NCI-H345 (cell line): ENCODE results near the gene TMEM176A.
"Not testable (repeated sequence)": the region's sequence is repeated elsewhere in the genome, so short reads cannot be mapped to it uniquely, and the experiment has no call there.

Experiments used
- DNase-seq: peaks from one replicate; lab custom pipeline; 2025; lab: John Stamatoyannopoulos, UW

TMEM176A gene, protein sequence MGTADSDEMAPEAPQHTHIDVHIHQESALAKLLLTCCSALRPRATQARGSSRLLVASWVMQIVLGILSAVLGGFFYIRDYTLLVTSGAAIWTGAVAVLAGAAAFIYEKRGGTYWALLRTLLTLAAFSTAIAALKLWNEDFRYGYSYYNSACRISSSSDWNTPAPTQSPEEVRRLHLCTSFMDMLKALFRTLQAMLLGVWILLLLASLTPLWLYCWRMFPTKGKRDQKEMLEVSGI

DNA sequence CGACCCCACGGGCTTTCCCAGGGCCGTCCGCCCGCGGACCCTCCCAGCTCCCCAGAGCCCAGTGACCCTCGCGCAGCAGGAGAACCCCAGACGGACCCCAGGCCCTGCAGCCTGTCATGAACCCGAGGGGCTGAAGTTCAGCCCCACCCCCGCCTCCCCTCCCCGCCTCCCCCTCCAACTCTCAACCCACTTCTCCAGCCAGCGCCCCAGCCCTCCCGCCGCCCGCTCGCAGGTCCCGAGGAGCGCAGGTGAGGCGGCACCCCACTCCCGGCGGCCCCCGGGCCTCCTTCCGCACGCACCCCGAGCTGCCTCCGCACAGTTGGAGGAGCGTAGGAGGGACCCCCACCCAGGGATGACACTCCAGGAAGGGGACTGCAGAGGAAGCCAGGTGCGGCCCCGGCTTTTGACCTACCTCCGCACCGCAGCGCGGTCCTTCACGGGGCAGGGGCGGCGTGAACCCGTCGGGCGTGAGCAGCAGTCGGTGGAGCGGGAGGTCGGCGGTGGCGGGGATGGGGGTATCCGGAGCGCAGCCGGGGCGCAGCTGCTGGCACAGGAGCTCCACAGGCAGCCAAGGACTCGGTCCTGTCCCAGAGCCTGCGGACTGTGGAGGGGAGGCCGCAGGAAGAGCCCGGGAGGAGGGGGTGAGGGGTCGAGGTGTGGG, at the start of gene TMEM176A:
TMEM176A (plus strand) TSS at position 189 of the 661 bp plus-strand sequence. CDS start 782 bp downstream, outside the sequence.
- no peak for DNase-seq

DNA sequence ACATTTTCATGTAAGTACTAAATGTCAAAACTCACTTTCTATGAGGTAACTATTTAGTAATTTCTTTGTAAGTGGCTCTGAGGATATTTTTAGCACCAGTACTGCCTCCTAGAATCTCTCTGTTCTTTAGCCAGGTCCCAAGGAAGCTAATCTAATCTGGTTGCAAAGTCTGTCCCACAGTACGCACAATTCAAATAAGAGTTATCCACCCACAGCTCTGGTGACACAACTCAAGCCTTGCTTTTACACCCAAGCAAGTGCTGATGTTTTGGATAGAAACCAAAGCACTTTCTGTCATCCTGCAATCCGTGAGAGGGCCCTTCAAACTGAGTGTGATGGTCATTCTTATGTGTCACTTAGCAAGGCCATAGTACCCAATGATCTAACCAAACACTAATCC, 48.9 kb upstream of the TMEM176A start:
- DNase-seq, result no peak

DNA sequence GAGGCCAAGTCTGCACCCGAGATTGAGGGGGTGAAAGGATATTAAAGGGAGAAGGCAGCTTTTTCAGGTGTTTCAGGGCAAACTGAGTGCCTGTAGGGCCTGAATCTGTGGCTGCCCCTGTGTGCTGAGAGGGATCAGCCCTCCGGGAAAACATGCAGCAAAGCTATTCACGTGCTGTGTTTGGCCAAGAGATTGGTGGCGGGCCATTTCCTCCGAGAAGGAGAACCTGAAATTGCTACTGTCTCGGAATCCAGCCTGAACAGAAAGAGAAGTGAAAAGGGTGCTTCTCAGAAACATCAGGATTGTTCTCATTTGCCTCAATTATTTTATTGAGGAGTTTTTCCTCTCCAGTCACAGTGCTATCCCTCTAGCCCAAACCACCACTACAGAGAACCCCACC, 47.3 kb upstream of the TMEM176A start:
- DNase-seq, result no peak

DNA sequence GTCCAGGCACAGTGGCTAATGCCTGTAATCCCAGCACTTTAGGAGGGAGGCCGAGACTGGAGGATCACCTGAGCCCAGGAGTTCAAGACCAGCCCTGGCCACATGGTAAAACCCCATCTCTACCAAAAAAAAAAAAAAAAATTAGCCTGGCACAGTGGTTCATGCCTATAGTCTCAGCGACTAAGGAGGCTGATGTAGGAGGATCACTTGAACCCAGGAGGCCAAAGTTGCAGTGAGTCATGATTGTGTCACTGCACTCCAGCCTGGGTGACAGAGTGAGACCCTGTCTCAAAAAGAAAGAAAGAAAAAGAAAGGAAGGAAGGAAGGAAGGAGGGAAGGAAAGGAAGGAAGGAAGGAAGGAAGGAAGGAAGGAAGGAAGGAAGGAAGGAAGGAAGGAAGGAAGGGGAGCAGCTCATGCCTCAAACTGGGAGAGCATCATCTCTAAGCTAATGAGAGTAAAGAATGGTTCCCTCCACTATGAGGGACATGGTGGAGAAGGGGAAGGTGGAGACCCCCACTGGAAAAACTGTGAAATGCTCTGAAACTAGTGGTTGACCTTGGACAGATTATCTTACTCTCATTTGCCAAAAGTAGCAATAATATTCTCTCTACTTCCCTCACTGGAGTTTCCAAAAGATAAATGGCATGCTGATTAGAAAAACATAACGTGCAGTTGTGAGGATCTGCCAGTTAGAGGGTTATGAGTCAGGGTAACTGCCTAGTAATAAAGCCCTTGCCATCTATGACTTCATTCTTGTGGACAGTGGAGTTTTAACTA, 46.6 kb upstream of the TMEM176A start:
- peak; percentile 21 for DNase-seq

DNA sequence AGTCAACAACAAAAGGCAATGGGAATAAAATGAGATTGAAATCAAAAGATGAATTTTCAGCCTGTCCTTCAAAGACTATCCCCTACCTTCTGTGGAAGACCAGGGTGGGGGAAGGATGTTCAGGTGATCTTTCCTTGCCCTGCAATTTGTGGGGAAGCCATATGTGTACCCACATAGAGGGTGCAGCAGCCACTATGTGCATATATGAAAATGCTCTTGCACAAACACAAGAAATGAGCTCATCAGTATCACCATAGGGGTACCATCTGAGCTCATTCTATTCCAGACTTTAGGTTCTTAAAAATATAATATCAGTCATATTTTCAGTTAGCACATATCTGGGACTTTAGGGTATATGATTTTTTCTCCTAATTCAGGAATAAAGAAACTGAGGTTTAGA, 45.6 kb upstream of the TMEM176A start:
- no peak for DNase-seq

DNA sequence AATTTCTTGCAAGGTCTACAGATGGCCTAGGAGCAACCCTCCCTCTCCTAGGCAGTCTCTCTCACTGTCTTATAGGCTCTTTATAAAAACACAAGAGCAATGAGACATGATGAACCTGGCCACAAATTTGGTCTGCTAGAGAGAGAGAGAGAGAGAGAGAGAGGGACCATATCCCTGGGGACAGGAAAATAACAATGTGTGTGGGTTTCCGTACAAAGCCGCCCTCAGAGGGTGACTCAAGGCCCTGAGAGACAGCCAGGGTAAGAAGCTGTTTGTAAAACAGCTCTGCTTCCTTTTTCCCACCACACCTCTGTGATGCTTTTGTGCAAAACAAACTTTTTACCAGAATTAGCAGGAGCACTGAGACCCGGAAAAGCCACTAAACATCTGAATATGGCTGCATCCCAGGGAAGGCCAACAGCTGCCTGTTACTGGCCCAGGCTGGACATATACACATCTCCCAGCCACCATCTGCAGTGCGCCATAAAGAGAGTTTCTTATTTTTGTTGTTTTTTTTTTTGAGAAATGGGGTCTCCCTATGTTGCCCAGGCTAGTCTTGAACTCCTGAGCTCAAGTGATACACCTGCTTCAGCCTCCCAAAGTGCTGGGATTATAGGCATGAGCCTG, 45.0 kb upstream of the TMEM176A start:
- no peak for DNase-seq

DNA sequence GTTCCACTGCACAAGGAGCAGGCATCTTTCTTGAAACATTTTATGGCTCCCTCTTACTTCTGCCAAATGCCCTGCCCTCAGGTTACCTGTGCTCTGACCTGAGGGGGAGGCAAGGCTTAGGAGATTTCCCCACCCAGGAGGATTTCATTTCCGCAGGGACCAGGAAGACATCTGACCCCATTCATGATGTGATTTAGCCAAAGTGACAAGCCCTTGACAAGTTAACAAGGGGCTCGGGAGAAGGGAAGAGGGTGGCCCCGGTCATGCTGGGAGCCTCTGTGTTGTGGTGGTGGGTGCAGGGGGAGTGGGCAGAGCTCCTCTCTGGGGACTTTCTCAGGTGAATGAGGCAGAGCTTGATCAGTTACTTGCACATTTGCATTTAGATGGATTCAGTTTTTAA, 44.4 kb upstream of the TMEM176A start:
- DNase-seq, result no peak

DNA sequence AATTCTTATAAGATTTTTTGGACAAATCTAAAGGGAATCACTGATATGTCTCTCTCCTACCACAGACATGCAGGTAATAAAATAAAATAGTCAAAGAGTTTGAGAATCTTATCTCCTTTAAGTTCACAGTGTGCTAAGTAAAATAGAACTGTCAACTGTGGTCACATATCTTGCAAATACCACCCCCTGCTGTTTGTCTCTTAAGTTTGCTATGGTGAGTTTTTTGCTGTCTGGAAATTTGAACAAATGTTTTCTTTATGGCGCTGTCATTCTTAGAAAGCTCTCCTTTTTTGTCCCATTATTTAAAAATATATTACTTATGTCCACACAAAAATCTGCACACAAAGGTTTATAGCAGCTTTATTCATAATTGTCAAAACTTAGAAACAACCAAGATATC, 43.7 kb upstream of the TMEM176A start:
- DNase-seq, result no peak

DNA sequence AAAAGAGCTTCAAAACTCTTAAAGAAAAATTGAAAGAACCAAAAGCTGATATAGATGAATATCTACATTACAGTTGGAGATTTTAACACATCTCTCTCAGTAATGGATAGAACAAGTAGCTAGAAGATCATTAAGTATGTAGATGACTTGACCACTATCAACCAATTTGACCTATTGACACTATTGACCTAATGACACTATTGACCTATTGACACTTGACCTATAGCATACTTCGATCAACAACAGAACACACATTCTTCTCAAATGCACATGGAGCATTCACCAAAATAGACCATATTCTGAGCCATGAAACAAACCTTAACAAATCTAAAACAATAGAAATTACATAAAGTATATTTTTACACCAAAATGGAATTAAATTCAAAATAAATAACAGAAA, 41.1 kb upstream of the TMEM176A start:
- DNase-seq, result no peak

DNA sequence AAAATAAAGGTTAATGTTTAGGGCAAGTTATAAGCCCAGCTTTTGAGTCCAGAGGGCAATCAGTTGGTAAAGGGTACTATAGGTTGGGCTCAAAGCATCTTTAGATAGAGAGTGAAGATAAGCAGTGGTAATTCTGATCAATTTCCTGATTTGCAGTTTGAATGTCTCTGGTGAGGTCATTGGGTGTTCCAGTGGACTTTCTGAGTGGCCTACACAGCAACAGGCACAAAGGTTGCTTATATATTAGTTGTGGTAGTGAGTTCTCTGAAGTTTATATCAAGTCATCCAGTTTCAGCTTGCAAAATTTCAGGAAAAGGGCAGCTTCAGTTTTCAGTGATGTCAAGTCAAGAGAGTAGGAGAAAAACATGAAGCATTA, 34.2 kb upstream of the TMEM176A start:
- no peak for DNase-seq

DNA sequence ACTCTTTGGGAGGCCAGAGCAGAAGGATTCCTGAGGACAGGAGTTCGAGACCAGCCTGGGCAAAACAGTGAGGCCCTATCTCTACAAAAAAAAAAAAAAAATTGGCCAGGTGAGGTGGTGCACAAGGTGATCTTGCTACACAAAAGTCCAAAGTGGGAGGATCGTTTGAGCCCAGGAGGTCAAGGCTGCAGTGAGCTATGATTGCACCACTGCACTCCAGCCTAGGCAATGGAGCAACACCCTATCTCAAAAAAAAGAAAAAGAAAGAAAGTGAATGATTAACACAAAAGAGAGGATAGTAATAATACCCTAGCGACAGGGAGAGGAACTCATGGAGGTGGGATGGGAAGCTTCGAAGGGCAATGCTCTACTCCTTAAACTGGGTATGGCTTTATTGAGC, 30.8 kb upstream of the TMEM176A start:
- no peak for DNase-seq

DNA sequence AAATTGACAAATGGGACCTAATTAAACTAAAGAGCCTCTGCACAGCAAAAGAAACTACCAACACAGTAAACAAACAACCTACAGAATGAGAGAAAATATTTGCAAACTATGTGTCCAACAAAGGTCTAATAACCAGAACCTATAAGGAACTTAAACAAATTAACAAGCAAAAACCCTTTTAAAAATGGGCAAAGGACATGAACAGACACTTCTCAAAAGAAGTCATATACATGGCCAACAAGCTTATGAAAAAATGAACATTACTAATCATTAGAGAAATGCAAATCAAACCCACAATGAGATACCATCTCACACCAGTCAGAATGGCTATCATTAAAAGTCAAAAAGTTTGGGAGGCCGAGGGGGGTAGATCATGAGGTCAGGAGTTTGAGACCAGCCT, 26.4 kb upstream of the TMEM176A start:
- not testable (repeated sequence) for DNase-seq

DNA sequence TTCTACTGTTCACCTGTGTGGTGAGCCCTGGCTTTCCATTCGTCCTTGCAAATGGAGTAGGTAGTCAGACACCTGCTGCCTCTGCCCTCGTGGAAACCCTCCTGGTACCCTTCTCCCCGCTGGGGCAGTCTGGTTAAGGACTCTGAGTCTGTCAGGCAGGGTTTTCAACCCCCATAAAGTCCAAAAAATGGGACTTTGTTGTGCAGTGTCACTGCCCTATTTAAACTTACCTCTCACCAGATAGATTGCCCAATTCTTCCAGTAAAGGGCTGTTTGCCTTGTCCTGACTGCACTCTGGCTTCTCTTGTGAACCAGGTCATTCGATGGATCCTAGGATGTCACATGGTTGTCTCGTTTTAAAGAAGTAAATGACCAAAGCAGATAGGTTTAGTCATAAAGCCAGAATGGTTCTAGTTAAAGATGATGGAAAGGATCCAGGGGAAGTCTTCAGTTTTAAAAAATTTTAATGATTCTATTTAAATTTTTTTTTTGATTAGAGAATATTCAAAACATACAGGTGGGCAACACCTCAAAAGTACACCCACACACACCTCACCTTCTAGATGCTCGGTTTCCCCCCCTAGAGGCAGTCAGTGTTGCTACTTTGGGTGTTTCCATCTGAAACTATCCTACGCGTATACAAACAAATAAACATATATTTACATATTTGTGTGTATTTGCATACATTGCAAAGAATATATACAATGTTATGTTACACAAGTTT, 22.4 kb upstream of the TMEM176A start:
- DNase-seq, result no peak

DNA sequence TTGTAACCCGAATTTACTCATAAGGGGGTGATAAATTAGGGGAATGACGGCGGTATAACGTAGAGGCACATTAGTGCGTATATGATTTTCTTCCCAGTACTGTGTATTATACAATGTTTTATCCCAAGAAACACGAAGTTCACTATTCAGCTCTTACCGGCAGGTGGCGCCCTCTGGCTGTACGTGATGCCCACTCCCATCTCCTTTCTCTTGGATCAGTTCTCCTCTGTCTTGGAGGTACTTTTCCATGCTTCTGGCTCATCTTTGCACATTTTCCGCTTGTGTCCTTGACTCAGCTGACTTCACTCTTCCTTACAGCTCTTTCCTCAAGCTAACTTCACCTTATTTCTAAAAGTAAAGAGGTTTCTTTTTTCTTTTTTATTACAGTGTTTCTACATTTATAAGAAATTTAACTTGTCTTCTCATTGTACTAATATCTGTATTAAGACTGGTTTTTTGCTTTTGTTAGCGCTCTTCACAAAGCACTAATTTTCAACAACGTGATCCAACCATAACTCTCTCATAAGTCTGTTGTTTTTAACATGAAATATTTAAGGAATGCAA, 21.7 kb upstream of the TMEM176A start:
- peak; percentile 83 for DNase-seq

DNA sequence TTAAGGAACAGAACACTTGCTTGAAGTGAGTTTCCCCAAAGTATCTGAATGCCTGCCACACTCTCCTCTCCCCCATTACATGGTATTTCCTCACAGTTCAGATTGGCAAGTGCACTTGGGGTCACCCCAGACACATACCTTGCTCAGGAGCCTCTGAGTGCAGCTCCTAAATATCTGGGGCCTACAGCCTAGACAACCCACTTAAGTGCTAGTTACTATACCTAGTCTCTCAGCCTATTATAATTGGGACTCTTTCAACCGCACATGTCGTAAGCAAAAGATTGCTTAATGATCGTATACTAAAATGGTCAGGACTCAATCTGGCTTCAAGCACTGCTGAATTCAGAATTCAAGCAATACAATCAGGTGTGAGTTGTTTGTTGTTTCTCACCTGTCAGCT, 20.3 kb upstream of the TMEM176A start:
- DNase-seq, result no peak

DNA sequence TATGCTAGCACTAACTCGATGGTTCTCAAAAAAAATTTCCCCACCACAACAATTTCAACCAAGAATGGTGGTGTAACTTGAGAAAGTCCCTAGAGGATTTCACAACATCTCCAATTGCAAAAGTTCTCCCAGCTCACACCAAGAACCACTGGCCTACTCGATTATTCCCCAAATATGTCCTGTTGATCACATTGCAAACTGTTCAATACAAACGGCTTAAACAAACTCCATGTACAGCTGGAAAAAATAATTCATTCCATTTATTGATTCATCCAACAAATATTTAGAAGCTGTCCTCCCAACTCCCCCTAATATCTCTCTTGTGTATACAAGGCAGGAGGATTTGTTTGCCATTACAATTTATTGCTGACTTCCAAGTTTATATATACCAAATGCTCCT, 19.5 kb upstream of the TMEM176A start:
- DNase-seq, result no peak

DNA sequence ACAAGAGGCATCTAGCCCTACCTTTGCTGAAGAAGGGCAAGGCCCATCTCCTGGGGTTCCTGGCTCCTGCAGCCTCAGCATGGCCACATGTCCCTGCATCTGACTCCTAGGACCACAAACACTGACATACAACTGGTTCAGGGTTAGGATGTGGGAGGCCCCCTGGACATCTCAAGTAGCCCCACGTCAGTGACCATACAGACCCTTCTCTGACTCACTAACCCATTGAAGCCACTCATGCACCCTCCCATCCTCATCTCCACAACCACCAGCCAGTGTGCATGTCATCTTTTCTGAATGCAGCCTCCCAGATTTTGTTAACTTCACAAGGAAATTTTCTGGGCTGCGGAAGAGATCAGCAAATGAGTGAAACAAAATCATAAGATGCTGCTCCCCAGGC, 18.6 kb upstream of the TMEM176A start:
- DNase-seq, result no peak

DNA sequence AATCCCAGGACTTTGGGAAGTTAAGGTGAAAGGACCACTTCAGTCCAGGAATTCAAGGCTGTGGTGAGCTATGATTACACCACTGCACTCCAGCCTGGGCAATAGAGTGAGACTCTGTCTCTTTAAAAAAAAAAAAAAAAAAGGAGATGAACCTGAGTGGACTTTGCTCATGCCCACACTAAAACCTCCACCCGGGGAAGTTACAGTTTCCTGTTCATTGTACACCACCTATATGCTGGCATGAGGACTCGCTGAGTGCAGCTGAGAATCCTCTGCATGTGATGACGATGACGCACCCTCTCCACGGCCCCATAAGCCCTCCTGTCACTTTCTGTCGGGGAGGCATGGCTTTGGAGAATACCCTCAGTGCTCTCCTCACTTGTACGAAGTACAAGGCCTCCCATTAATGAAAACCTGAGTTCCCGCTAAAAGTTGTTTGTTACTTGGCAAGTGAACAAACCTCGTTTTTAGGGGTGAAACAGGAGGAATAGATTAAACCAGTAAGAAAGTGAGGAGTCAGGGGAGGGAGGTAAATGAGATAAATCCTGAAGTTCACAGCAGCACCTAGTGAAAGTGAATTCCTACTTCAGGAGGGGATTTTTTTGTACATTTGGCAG, 16.3 kb upstream of the TMEM176A start:
- no peak for DNase-seq

DNA sequence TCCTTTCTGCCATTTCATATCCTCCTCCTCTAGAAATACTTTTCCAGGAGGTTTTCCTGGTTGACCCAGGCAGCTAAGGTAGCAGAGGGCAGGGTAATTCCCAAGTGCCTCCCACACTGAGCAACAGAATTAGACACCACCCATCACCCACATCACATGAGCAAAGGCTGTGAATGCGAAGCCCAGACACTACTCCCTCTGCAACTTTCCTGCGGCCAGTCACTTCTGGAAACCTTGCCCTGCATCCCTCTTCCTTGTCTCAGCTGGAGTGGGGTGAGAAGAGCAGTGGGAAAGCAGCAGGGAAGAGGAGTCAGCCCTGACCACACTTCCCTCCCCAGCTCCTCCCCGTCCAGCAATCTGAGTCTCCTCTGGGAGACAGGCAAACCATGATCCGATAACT, 15.6 kb upstream of the TMEM176A start:
- no peak for DNase-seq

DNA sequence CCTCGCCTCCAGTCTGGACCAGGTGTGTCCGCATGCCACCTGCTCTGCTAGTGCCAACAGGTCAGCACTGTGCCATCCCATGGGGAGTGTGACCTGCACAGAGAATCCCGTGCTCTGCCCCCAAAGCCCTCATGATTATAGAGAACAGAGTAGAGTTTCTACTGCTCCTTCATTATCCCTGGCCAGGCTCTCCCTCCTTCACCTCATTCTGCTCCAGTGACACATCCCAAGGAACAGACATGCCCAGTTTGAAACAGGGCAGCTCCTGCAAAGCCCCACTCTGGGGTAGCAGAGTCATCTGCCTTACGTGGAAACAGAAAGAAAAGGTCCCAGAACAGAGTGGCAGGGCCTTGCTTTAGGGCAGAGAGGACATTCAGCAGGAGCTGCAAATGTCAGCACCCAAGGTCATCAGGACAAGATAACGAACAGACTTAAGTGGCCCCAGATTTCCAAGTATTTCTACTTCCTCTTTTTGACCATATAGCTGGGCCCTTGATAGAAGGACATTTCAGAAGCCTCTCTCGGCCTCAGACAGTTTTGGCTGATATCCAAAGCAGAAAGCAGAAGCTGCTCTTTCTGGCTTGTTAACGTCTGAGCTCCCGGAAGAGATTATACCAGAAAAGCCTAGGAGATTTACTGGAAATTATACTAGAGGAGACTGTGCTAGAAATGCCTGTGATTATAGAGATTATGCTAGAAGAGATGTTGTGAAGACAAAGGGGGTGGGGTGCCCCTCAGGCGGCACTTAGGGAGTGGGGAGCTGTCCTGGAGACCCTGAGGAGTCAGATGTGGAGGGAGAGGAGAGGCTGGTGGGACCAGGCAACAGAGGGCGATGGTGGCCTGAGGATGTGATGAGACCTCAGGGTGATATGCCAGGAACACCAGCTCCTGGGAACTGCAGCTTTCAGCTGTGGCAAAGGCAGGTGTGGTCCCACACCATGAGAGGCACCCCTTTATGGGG, 13.0 kb upstream of the TMEM176A start:
- DNase-seq, result no peak
